Smooth muscle cell of the brain vasculature (primary cell): ENCODE measurements around the gene MTREX.

Experiments used
- DNase-seq: peaks from one replicate; pipeline ENCODE4 v3.0.0-alpha.2; 2012; ENCODE audit warnings: low read depth, low spot score

The MTREX gene

GRCh38 chr5:55429221-55429612 lies 121.4 kb downstream of the MTREX start:
- DNase-seq, result no peak

- no peak for DNase-seq
These were observed 121.9 kb downstream of the MTREX start for GRCh38 chr5:55429613-55430253.

DNA sequence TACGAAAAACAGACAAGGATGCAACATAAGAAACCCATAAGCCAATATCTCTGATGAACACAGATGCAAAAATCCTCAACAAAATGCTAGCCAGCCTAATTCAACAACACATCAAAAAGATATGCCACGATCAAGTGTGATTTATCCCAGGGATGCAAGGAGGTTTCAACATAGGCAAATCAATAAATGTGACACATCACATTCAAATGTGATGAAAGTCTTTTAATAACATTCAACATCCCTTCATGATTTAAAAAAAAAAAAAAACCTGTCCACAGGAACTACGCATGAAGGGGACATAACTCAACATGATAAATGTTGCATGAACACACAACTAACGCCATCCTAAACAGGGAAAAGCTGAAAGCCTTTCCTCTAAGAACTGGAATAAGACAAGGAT lies 124.8 kb downstream of the MTREX start:
- DNase-seq, result no peak

GRCh38 chr5:55437452-55437851 lies 129.7 kb downstream of the MTREX start:
- DNase-seq, result no peak

DNA sequence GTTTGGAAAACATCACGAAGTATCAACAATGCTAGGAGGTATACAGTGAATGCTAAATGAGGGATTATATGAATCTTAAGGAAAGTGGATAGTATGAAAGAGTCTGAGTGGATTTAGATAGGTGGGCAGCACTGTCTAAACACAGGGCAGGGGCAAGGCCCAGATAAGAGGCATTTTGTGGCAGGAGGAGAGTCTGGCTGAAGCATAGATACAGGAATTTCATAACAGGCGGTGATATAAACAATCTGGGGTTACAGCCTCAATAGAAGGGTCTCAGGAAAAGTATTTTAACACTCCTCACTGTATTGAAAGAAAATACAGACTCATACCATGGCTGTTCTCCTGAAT lies 130.0 kb downstream of the MTREX start:
- DNase-seq, result no peak

DNA sequence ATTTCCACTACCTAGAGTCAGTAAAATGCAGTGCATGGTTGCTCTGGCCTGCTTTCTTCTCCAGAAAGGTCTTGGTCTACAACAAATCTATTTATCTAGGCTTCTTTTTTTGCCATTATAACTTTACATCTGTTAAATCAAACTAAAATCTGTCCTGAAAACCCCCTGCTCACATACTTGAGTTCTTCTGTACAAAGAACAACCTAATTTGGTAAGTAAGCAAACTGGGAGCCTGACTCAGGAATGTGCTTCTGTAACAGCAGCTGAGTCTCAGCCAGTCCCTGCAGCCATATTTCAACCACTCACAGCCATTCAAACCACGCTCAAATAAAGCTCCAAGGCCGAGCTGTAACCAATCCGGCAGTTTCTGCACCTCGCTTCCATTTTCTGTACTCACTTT lies 131.2 kb downstream of the MTREX start:
- DNase-seq, result no peak

DNA sequence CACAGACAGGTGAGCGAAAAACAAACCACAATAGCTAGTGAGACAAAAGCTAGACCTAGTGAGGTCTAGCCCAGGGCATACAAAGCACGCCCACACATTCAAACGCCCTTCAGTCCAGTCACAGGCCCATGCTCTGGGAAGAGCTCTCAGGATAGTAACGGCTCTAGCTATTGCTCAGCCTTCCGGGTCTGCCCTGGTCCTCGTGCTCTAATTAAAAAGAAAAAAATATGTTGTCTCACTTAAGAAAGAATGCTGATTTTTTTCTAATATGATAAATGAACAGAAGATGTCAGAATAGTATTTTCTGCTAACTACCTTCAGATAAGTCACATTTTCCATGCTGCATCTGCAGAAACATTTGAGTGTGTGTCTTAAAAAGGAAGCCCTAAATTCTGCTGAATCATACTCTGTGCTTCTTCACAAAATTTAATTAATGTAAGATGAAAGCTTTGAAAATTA lies 132.4 kb downstream of the MTREX start:
- no peak for DNase-seq

DNA sequence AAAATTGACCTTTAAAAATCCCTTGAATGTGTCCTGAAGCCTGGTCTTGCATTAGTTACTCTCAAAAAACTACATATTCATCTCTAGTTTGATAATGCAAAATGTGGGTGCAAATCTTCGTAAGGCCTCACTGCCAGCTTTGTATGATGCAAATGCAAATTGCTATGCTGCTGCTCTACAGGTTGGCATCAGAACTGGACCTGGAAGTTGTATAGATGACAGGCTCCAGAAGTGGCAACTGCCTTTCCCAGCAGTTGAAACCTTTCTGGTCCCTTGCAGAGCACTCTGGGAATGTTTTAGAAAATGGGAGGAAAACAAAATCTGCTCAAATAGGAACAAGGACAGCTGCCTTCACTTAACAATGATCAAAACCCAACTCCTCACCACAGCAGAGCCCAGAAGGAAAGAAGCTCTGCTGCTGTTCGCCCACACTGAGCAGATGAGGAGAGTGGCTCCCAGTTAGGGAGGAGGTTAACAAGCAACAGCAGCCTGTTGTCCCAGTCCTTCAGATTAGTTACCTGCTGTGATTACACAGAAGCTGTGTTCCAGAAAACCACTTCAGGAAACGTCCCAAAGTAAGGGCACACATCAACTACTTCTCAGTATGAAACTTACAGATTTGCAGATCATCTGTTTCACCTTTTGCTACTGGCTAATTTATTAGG lies 133.4 kb downstream of the MTREX start:
- DNase-seq, result no peak

DNA sequence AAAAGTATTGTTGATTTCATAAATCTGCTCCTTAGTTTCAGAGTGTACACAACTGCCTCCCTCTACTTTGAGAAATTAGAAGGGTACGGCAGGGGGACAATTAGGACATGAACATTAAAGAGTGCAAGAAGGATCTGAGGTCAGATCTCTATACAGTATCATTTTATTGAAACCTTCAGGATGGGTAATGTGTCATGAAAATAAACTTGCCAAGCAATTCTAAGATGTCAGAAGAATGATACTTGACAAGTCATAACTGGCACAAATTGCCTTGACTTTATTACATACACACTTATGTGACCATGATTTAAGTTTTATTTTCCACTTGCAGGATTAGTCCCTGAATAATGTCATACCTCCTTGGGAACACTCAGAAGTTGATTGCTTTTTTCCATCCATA lies 134.2 kb downstream of the MTREX start:
- DNase-seq, result no peak

DNA sequence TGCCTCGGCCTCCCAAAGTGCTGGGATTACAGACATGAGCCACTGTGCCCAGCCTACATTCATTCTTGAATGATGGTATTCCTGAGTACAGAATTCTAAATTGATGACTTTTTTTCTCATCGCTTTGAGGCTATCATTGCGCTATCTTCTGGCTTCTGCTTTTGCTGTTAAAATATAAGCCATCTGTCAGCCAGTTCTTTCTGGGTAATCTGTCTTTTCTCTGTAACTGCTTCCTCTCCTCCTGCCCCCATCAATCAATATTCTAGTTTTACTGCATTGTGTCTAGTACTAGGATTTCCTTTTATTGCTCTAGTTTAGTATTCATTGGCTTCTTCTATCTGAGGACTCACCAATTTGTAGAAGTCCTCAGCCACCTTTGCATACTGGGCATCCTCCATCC lies 138.0 kb downstream of the MTREX start:
- DNase-seq, result no peak

- DNase-seq, result no peak
These were observed 139.0 kb downstream of the MTREX start for GRCh38 chr5:55446640-55447351.

DNA sequence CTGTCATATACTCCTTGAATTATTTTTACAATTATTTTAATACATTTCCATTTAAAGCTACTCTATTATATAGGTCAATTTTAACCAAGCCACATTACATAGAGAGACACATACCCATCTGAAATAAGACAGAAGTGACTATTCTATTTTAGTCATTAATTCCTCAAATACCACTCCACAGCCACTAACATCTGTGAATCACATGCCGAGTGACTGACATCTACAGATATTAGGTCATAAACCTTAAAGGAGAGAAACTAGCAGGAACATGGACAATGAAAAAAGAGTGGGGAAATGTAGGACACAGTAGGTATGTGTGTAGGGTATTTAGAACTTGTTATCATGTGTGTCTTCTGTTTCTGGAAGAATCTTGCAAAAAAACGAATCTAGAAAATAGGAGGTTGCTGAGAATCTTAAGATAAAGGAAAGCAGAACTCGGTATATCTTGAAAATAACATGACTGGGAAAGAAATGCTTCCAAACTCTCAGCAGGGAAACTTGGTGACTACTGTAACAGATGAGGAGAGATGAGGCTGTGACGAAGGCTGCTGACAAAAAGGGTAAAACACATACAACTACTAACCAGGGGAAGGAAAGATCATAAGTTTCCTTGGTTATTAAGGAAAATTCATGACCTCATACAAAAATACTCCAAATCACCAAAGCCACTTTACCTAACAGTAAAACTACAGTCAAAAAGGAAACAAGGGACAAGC lies 142.4 kb downstream of the MTREX start:
- DNase-seq, result no peak

GRCh38 chr5:55451976-55452375 lies 144.2 kb downstream of the MTREX start:
- DNase-seq, result no peak

DNA sequence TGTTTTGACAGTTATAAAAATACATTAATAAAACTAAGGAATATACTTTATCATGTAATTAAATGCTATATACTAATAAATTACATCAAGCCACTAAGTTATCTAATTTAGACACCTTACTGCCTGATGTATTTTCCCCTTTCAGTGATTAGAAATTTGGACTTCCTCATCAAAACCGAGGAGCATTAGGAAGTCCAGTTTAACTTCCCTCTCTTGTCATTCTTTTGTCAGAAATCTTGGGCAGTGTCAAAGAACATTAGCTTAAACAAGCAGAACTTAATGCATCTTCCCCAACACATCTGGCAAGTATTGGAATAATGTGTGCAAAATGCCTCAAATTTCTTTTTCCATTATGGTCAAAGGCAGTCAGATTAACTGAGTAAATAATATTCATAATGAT lies 145.4 kb downstream of the MTREX start:
- DNase-seq, result no peak

DNA sequence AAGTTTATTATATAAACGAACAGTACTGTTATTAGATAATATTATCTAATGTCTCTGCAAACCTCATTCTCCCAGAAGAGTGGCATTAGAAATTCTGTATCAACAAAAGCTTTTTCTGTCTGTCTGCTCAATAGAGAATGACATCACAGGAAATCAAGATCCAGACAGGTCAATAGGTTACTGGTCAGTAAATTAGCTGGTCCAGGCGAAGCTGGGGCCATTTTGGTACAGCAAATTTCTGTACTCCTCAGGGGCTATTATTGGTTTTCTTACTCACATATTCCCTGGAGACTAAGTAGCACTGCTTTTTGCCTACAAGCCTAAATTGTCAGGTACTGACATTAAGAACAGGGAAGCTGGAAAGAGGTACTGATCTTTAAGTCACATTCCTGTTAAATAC lies 146.5 kb downstream of the MTREX start:
- DNase-seq, result no peak

GRCh38 chr5:55456216-55456895 lies 148.6 kb downstream of the MTREX start:
- DNase-seq, result no peak

- DNase-seq, result no peak
These were observed 151.8 kb downstream of the MTREX start for GRCh38 chr5:55459572-55459971.

DNA sequence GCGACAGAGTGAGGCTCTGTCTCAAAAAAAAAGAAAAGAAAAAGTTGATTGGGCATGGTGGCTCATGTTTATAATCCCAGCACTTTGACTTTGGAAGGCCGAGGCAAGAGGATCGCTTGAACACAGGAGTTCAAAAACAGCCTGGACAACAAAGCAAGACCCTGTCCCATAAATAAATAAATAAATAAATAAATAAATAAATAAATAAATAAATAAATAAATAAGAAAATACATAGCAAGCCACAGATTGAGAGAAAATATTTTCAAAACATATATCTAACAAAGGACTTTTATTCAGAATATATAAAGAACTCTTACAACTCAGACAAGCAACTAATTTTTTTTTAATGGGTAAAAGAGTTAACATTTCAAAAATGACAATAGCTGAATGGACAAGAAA lies 155.8 kb downstream of the MTREX start:
- no peak for DNase-seq

DNA sequence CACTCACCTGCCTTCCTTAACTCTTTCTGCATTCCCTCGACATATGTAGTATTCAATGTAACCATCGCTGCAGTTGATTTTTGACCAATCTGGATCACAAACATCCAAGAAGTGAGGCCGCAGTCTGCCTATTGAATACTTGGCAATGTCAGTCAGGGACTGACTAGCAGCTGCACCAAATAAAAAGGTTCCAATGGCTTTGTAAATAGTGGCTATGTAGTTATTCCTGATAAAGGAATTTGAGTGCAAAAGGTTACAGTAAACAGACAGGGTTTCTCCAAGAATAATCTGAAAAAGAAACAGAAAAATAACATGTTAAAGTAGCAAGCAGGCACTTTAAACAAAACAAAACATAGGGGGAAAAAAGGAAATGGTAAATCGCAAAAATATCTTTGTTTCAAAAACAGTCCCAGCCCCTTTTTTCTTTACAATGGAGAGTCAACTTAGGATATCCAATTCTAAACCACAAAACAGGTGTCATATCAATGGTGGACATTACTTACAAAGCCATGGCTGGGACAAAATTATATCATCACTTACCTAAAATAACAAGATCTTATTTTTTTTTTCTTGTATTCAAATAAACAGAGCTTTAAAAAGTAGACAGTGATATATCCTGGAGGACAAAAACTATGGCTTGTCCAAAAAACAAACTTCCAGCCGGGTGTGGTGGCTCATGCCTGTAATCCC lies 160.2 kb downstream of the MTREX start:
- DNase-seq, result no peak

- DNase-seq, result no peak
These were observed 162.1 kb downstream of the MTREX start for GRCh38 chr5:55469839-55470238.

GRCh38 chr5:55470282-55470681 lies 162.5 kb downstream of the MTREX start:
- DNase-seq, result no peak
